ENCODE results near the gene THEMIS2. TPM values are rescaled to one million over a fixed set of nuclear protein-coding genes. Genes with fewer than 3 reads are reported as not detected.

THEMIS2 gene
- total RNA-seq, 6 experiments from 2014 or later: 3.3 to 14.3 (median 7.6) TPM

DNA sequence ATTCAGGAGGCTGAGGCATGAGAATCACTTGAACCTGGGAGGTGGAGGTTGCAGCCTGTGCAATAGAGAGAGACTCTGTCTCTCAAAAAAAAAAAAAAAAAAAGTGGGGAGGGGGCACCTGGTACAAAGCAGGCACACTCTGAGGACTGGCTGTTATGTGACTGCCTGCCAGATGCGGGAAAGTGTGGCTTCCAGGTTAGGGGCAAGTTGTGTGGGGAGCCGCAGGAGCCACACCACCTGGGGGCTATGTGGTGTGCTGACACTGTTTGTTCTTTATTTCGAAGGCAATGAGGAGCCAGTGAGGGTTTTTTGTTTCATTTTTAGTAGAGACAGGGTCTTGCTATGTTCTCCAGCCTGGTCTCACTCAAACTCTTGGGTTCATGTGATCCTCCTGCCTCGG is 5.7 kb downstream of the THEMIS2 start:
- Histone ChIP-seq H3K4me1 (no peaks in the 10 kb centered on the region), H3K27ac (no peak overlapping the region), H3K36me3 (no peaks in the 10 kb centered on the region), H3K4me3 (no peak overlapping the region), H3K27me3 (no peaks in the 10 kb centered on the region), H3K9me3 (no peaks in the 10 kb centered on the region)
- intact Hi-C loops (cut with DNase I): no loop called here
- no peak for ATAC-seq
- DNase-seq: peak in 1 of 3 donors; percentile 18
- TF ChIP-seq POLR2A (IDR thresholded peaks at IDR 0.05): no peak
- TF ChIP-seq, protein P1, sequence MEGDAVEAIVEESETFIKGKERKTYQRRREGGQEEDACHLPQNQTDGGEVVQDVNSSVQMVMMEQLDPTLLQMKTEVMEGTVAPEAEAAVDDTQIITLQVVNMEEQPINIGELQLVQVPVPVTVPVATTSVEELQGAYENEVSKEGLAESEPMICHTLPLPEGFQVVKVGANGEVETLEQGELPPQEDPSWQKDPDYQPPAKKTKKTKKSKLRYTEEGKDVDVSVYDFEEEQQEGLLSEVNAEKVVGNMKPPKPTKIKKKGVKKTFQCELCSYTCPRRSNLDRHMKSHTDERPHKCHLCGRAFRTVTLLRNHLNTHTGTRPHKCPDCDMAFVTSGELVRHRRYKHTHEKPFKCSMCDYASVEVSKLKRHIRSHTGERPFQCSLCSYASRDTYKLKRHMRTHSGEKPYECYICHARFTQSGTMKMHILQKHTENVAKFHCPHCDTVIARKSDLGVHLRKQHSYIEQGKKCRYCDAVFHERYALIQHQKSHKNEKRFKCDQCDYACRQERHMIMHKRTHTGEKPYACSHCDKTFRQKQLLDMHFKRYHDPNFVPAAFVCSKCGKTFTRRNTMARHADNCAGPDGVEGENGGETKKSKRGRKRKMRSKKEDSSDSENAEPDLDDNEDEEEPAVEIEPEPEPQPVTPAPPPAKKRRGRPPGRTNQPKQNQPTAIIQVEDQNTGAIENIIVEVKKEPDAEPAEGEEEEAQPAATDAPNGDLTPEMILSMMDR (IDR thresholded peaks at IDR 0.05): no peak
- WGBS (ENCODE audit: insufficient coverage, low coverage, low lambda C conversion rate, missing lambda C conversion rate): 72% methylated on average over 3 of the region's 4 CpGs

DNA sequence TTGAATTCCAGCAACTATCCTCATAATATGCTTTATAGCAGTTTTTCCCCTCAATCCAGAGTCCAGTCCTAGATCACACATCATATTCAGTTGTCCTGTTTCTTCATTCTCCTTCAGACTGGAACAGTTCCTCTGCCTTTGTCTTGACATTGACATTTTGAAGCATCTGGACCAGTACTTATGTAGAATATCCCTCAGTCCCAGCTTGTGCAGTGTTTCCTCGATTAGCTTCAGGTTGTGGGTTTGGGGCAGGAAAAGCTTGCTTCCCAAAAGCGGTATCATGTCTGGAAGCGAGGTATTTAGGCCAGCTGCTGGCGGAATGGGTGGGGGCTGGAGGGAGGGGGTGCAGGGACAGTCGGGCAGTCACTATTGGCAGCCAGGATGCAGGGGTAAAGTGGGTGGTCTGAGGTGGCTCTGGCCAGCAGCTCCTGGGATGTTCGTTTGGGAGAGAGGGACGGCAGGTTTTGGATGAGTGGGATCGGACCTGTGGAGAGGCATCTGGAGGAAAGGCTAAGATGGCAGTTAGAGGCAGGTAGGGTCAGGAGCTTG is 6.5 kb downstream of the THEMIS2 start:
- no peaks in the 10 kb centered on the region for H3K9me3 ChIP-seq
- H3K4me3 ChIP-seq: no peak overlapping the region
- 46% methylated on average over 8 of the region's 8 CpGs for WGBS (ENCODE audit: insufficient coverage, low coverage, low lambda C conversion rate, missing lambda C conversion rate)
- ATAC-seq (no peak), DNase-seq (peak in 1 of 3 donors; percentile 21)
- no peaks in the 10 kb centered on the region for H3K4me1 ChIP-seq
- no peaks in the 10 kb centered on the region for H3K27me3 ChIP-seq
- H3K27ac ChIP-seq: no peak overlapping the region
- no peaks in the 10 kb centered on the region for H3K36me3 ChIP-seq
- TF ChIP-seq, protein P1 (IDR thresholded peaks at IDR 0.05): no peak
- TF ChIP-seq POLR2A (IDR thresholded peaks at IDR 0.05): no peak
- intact Hi-C loops (cut with DNase I): no loop called here

DNA sequence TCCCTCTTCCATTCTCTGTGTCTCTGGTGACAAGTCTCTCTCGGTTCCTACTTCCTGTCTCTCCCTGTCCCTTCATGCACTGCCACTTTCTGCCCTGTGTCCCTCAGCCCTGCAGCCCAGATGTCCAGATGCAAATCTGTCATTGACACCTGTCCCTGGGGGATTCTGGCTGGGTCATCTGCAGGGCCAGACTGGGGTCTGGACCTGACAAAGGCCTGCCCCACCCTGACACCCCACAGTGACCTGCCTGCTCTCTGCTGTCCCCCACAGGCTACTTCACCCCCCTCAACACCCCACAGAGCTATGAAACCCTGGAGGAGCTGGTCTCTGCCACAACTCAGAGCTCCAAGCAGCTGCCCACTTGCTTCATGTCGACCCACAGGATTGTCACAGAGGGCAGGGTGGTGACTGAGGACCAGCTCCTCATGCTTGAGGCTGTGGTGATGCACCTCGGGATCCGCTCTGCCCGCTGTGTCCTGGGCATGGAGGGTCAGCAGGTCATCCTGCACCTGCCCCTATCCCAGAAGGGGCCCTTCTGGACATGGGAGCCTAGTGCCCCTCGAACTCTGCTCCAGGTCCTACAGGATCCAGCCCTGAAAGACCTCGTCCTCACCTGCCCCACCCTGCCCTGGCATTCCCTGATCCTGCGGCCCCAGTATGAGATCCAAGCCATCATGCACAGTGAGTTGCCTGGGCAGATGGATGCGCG is 7.2 kb downstream of the THEMIS2 start:
- DNase-seq: peak in 1 of 3 donors; percentile 40
- no peak overlapping the region for H3K4me3 ChIP-seq
- H3K27me3 ChIP-seq: no peaks in the 10 kb centered on the region
- H3K36me3 ChIP-seq: no peaks in the 10 kb centered on the region
- H3K9me3 ChIP-seq: no peaks in the 10 kb centered on the region
- ATAC-seq: no peak
- no peaks in the 10 kb centered on the region for H3K4me1 ChIP-seq
- intact Hi-C loops (cut with DNase I): no loop called here
- 60% methylated on average over 1 of the region's 10 CpGs for WGBS (ENCODE audit: insufficient coverage, low coverage, low lambda C conversion rate, missing lambda C conversion rate)
- no peak overlapping the region for H3K27ac ChIP-seq
- no peak for TF ChIP-seq POLR2A (IDR thresholded peaks at IDR 0.05)
- TF ChIP-seq, protein P1 (IDR thresholded peaks at IDR 0.05): no peak

DNA sequence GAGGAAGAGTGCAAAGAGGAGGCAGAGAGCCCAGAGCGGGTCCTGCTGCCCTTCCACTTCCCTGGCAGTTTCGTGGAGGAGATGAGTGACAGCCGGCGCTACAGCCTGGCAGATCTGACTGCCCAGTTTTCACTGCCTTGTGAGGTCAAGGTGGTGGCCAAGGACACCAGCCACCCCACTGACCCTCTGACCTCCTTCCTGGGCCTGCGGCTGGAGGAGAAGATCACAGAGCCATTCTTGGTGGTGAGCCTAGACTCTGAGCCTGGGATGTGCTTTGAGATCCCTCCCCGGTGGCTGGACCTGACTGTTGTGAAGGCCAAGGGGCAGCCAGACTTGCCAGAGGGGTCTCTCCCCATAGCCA is 10.2 kb downstream of the THEMIS2 start:
- H3K9me3 ChIP-seq: no peaks in the 10 kb centered on the region
- no peak overlapping the region for H3K4me3 ChIP-seq
- H3K4me1 ChIP-seq: no peaks in the 10 kb centered on the region
- peaks cover 0 to 12% (median 0%) of the 10 kb centered on the region in 4 donors for H3K36me3 ChIP-seq
- TF ChIP-seq, protein P1 (IDR thresholded peaks at IDR 0.05): no peak
- TF ChIP-seq POLR2A (IDR thresholded peaks at IDR 0.05): no peak
- H3K27ac ChIP-seq: peak overlapping the region in 1 of 3 donors; percentile 8
- ATAC-seq (no peak), DNase-seq (no peak)
- no peaks in the 10 kb centered on the region for H3K27me3 ChIP-seq
- WGBS (ENCODE audit: insufficient coverage, low coverage, low lambda C conversion rate, missing lambda C conversion rate): no CpG with 5 or more reads among the region's 6 CpGs
- intact Hi-C loops (cut with DNase I): no loop called here

Data from right lobe of liver (tissue), 6 donors.